Mesothelial cell of epicardium (in vitro differentiated cells): ENCODE results near the gene PTPRJ. TPM values are rescaled to one million over a fixed set of nuclear protein-coding genes. Genes with fewer than 3 reads are reported as not detected.

ENCODE experiments used
- DNase-seq, 2 experiments: peaks; one replicate each; pipeline ENCODE4 v3.0.0; 2021; ENCODE audit warnings: low spot score in 2 of 2; ENCODE audit not compliant: unreplicated experiment in 2 of 2
- H3K27ac Mint-ChIP-seq: 2 replicates; pipeline ENCODE4 v1.8.0; 2021; ENCODE audit warnings: mixed read lengths
- H3K27me3 Mint-ChIP-seq: 2 replicates; pipeline ENCODE4 v1.8.0; 2021; ENCODE audit warnings: low read depth, mixed read lengths
- H3K36me3 Mint-ChIP-seq: 2 replicates; pipeline ENCODE4 v1.8.0; 2021; ENCODE audit warnings: mixed read lengths
- H3K4me1 Mint-ChIP-seq: 2 replicates; pipeline ENCODE4 v1.8.0; 2021; ENCODE audit warnings: mixed read lengths
- H3K4me3 Mint-ChIP-seq: 2 replicates; pipeline ENCODE4 v1.8.0; 2021; ENCODE audit warnings: mild to moderate bottlenecking, moderate library complexity, mixed read lengths
- H3K9me3 Mint-ChIP-seq: 2 replicates; pipeline ENCODE4 v1.8.0; 2021; ENCODE audit warnings: mixed read lengths
- total RNA-seq: library from RNA; stranded (reverse); gene quantifications from 3 replicates; pipeline ENCODE4 v1.2.1, GENCODE V29; 2021
- TF ChIP-seq, protein P1 (sequence below): fragments of 200-600 bp; sonication (generic); IDR thresholded peaks from one replicate; pipeline ENCODE4 v1.5.0; 2021; ENCODE audit warnings: antibody characterized with exemption; ENCODE audit not compliant: unreplicated experiment

PTPRJ gene
- total RNA-seq, 1 donor from 2014 or later: 26.2 TPM

DNA sequence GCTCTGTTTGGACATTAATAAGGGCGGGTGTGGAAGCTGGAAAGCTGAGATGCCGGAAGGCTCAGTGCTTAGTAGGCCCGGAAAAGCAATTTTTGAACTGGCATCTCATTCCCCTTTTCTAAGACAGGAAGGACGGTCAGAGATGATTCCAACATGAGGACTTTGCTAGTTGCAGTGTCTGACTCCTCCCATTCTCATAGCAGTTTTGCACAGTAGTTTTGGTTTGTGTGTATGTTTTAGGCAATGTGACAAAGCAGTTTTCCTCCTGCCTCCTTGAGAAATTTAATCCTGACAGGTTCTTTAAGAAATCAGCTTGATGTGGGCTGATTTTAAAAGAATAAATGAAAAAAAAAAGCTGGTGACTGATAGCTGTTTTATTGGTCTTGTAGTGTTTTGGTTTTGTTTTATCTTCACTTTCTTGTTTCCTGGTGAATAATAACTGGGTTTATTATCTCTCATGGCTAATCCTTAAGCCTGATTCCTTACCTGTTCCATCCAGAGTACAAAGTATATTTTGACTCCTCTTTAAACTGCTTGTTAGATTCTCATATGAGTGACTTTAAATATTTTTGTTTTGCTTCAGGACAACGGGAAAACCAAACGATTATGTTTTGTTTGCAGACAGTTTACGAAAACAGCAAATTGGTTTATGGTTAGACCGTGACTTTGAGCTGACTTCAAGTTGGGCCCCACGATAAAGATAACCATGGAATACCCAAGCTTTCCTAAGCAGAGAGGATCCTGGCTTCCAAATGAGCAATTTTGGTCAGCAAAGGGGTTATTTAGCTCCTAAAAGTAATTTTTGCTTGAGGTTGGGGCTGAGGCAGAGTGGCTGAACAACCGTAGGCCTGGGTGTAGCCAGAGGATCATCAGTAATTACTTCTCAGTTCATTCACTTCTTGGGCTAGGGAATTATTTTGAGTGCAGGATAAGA lies 3.4 kb downstream of the PTPRJ start:
- Mint-ChIP-seq H3K4me3 (peak overlapping the region; percentile 21), H3K27me3 (no peaks in the 10 kb centered on the region), H3K27ac (peak overlapping the region; percentile 18), H3K4me1 (peaks cover 48% of the 10 kb centered on the region), H3K36me3 (no peaks in the 10 kb centered on the region), H3K9me3 (no peaks in the 10 kb centered on the region)
- TF ChIP-seq, protein P1, sequence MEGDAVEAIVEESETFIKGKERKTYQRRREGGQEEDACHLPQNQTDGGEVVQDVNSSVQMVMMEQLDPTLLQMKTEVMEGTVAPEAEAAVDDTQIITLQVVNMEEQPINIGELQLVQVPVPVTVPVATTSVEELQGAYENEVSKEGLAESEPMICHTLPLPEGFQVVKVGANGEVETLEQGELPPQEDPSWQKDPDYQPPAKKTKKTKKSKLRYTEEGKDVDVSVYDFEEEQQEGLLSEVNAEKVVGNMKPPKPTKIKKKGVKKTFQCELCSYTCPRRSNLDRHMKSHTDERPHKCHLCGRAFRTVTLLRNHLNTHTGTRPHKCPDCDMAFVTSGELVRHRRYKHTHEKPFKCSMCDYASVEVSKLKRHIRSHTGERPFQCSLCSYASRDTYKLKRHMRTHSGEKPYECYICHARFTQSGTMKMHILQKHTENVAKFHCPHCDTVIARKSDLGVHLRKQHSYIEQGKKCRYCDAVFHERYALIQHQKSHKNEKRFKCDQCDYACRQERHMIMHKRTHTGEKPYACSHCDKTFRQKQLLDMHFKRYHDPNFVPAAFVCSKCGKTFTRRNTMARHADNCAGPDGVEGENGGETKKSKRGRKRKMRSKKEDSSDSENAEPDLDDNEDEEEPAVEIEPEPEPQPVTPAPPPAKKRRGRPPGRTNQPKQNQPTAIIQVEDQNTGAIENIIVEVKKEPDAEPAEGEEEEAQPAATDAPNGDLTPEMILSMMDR: no peak
- DNase-seq: no peak

DNA sequence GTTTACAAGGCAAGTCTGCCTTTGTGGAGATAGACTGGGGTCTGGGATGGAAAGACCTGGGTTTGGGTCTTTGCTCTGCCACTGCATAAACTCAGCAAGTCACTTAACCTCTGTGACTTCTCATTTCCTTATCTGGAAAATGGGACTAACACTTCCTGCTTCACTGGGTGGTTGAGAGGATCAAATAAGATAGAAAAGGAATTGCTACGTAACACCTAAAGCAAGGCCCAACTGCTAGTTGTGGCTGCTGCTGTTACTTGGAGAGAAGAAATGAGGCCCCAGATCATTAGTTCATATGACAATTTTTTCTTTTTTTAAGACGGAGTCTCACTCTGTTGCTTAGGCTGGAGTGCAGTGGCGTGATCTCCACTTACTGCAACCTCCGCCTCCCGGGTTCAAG lies 5.9 kb downstream of the PTPRJ start:
- peaks cover 53% of the 10 kb centered on the region for H3K4me1 Mint-ChIP-seq
- DNase-seq: no peak
- TF ChIP-seq, protein P1: no peak
- H3K27me3 Mint-ChIP-seq: no peaks in the 10 kb centered on the region
- no peaks in the 10 kb centered on the region for H3K9me3 Mint-ChIP-seq
- H3K4me3 Mint-ChIP-seq: no peak overlapping the region
- no peaks in the 10 kb centered on the region for H3K36me3 Mint-ChIP-seq
- H3K27ac Mint-ChIP-seq: peak overlapping the region; percentile 55

DNA sequence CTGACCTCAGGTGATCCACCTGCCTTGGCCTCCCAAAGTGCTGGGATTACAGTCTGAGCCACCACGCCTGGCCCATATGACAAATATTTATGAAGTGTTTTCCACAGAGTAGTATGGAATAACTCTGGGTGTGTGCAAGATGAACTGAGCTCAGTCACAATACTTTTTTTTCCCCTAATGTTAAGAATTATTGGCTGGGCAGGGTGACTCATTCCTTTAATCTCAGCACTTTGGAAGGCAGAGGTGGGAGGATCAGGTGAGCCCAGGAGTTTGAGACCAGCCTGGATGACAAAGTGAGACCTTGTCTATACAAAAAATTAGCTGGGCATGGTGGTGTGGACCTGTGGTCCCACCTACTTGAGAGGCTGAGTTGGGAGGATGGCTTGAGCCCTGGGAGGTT lies 6.4 kb downstream of the PTPRJ start:
- H3K27ac Mint-ChIP-seq: peak overlapping the region; percentile 55
- no peaks in the 10 kb centered on the region for H3K9me3 Mint-ChIP-seq
- no peak overlapping the region for H3K4me3 Mint-ChIP-seq
- H3K27me3 Mint-ChIP-seq: no peaks in the 10 kb centered on the region
- H3K4me1 Mint-ChIP-seq: peaks cover 55% of the 10 kb centered on the region
- no peaks in the 10 kb centered on the region for H3K36me3 Mint-ChIP-seq
- TF ChIP-seq, protein P1: no peak
- DNase-seq: no peak

DNA sequence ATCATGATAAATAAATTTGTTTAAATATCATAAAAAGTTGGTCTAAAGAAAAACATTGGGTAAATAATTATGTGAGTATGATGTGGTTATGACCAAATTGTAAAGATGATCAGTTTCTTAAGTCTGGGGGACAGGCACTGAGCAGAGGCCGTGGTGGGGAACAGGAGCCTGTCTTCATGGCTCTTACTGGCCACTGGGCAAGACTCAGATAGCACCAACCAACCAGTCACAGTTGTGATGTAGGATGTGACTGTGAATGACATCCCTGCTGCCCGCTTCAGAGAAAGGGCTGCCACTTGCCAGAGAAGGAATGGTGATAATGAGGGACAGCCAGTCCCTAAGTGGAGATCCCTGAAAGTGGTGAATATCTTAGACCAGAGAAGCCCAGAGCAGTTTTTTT lies 7.0 kb downstream of the PTPRJ start:
- H3K4me3 Mint-ChIP-seq: no peak overlapping the region
- peaks cover 50% of the 10 kb centered on the region for H3K4me1 Mint-ChIP-seq
- H3K27me3 Mint-ChIP-seq: no peaks in the 10 kb centered on the region
- DNase-seq: no peak
- no peaks in the 10 kb centered on the region for H3K36me3 Mint-ChIP-seq
- H3K9me3 Mint-ChIP-seq: no peaks in the 10 kb centered on the region
- peak overlapping the region; percentile 78 for H3K27ac Mint-ChIP-seq
- TF ChIP-seq, protein P1: no peak

DNA sequence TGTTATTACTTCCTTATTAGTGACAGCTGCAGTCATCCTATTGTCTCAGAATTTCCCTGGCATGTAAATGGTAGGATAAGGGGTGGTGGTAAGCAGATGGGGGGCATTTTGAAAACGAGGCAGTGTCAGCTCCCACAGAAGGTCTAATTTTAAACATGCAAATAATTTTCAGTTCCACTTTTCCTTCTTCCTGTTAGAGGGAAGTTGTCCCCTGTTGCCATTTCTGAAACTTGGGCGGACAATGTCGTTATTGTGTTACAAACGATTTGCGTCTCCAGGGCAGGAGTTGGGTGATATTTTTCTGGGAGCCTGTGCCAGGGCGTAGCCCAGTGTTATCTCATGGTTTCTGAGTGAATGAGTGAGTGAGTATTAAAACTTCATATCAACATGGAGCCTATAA lies 7.4 kb downstream of the PTPRJ start:
- Mint-ChIP-seq H3K27ac (peak overlapping the region; percentile 78), H3K27me3 (no peaks in the 10 kb centered on the region)
- no peak for DNase-seq

More for the DNA sequence above, 7.4 kb downstream of the PTPRJ start:
- Mint-ChIP-seq H3K4me1 (peaks cover 47% of the 10 kb centered on the region), H3K36me3 (no peaks in the 10 kb centered on the region), H3K4me3 (no peak overlapping the region), H3K9me3 (no peaks in the 10 kb centered on the region)
- TF ChIP-seq, protein P1: no peak
